Naive thymus-derived CD4-positive, alpha-beta T cell (primary cell): ENCODE data around the gene KIAA0040. TPM values are rescaled to one million over a fixed set of nuclear protein-coding genes. Genes with fewer than 3 reads are reported as not detected.
A peak's percentile ranks its signal among the peaks of the same experiment; 100 is the strongest.

ENCODE experiments used
- ATAC-seq: fragments of 150-1000 bp; cut with Tn5 transposase; 2 replicates; pipeline ENCODE4 v1.10.0; 2021; ENCODE audit warnings: mild to moderate bottlenecking, moderate library complexity
- CTCF ChIA-PET: fragments of 350-600 bp; sonication (Branson Sonifier 250); formaldehyde crosslinking; loops from one replicate; lab custom pipeline; 2021; ENCODE audit warnings: antibody characterized with exemption; lab: Charles Lee
- POLR2A ChIA-PET: fragments of 350-600 bp; sonication (Branson Sonifier 250); formaldehyde crosslinking; loops from one replicate; lab custom pipeline; 2021; ENCODE audit warnings: antibody characterized with exemption, inconsistent platforms; lab: Charles Lee
- DNase-seq, 9 donors: peaks; one replicate each; pipeline versions ENCODE4 v3.0.0 to v3.0.0-alpha.2; 2020 to 2022; ENCODE audit warnings: mixed read lengths in 1 of 9
- H3K27ac ChIP-seq: one replicate; pipeline ENCODE4 v1.7.0; 2013; ENCODE audit warnings: mild to moderate bottlenecking, low read depth, low read length, moderate library complexity
- H3K27me3 ChIP-seq, 2 donors: one replicate each; pipeline ENCODE4 v1.7.0; 2013; ENCODE audit warnings: low read length in 2 of 2, mild to moderate bottlenecking in 2 of 2, moderate library complexity in 2 of 2; ENCODE audit not compliant: control insufficient read depth in 2 of 2, insufficient read depth in 2 of 2
- H3K36me3 ChIP-seq, 3 experiments: 1 replicate in 2 of 3; 2 replicates in 1 of 3; pipeline ENCODE4 v1.7.0; 2013; ENCODE audit warnings: low read length in 3 of 3, mild to moderate bottlenecking in 3 of 3, moderate library complexity in 1 of 3; ENCODE audit not compliant: insufficient read depth in 3 of 3, control insufficient read depth in 2 of 3
- H3K4me1 ChIP-seq, 2 donors: one replicate each; pipeline ENCODE4 v1.7.0; 2013; ENCODE audit warnings: low read length in 2 of 2, mild to moderate bottlenecking in 2 of 2, moderate library complexity in 1 of 2; ENCODE audit not compliant: control insufficient read depth in 2 of 2, insufficient read depth in 2 of 2
- H3K4me3 ChIP-seq: 2 replicates; pipeline ENCODE4 v1.7.0; 2013; ENCODE audit warnings: mild to moderate bottlenecking, low read length
- H3K9me3 ChIP-seq, 3 experiments: 1 replicate in 2 of 3; 2 replicates in 1 of 3; pipeline ENCODE4 v1.7.0; 2013; ENCODE audit warnings: low read length in 3 of 3; ENCODE audit not compliant: control insufficient read depth in 2 of 3
- H3K27ac Mint-ChIP-seq, 9 donors: one replicate each; pipeline ENCODE4 v1.8.0; 2020 to 2022; ENCODE audit warnings: mixed read lengths in 9 of 9, mild to moderate bottlenecking in 8 of 9, moderate library complexity in 5 of 9, inconsistent platforms in 2 of 9
- H3K27me3 Mint-ChIP-seq, 5 donors: one replicate each; pipeline ENCODE4 v1.8.0; 2021 to 2022; ENCODE audit warnings: mixed read lengths in 5 of 5, mild to moderate bottlenecking in 1 of 5
- H3K36me3 Mint-ChIP-seq, 5 donors: one replicate each; pipeline ENCODE4 v1.8.0; 2020 to 2022; ENCODE audit warnings: mixed read lengths in 5 of 5, mild to moderate bottlenecking in 3 of 5, inconsistent platforms in 1 of 5
- H3K4me1 Mint-ChIP-seq, 7 donors: one replicate each; pipeline ENCODE4 v1.8.0; 2020 to 2022; ENCODE audit warnings: mixed read lengths in 7 of 7, mild to moderate bottlenecking in 3 of 7, inconsistent platforms in 1 of 7
- H3K4me3 Mint-ChIP-seq, 10 donors: one replicate each; pipeline ENCODE4 v1.8.0; 2020 to 2022; ENCODE audit warnings: mild to moderate bottlenecking in 10 of 10, mixed read lengths in 10 of 10, moderate library complexity in 6 of 10, inconsistent platforms in 2 of 10
- H3K9me3 Mint-ChIP-seq, 11 donors: one replicate each; pipeline ENCODE4 v1.8.0; 2020 to 2022; ENCODE audit warnings: mixed read lengths in 11 of 11, mild to moderate bottlenecking in 4 of 11, inconsistent platforms in 1 of 11, moderate library complexity in 1 of 11
- intact Hi-C, 2 donors: fragments of 100-400 bp; cut with micrococcal nuclease; formaldehyde crosslinking; loops; one replicate each; pipeline ENCODE4 v1.15.1; 2023
- polyA plus RNA-seq, 2 donors: library from polyadenylated mRNA; unstranded; fragments of 300-500 nt; fragmentation: Illumina TruSeq; gene quantifications; one replicate each; pipeline ENCODE4 v1.2.3, GENCODE V29; 2021
- total RNA-seq, 6 experiments: library from RNA in 5 of 6; stranded (reverse) in 5 of 6; gene quantifications; 1 replicate in 5 of 6; 2 replicates in 1 of 6; pipeline ENCODE4 v1.2.3 and lab custom pipeline; 2021 to 2026

The KIAA0040 gene
- total and polyA plus RNA-seq, 7 experiments from 2014 or later = 21.7 to 88.1 (median 30.2) TPM

- ATAC-seq (no peak), DNase-seq (no peak)
- no peak overlapping the region for H3K4me3 Mint-ChIP-seq
- H3K36me3 ChIP-seq = no peaks in the 10 kb centered on the region
- H3K9me3 ChIP-seq = no peaks in the 10 kb centered on the region
- intact Hi-C loops = no loop called here
- no peaks in the 10 kb centered on the region for H3K9me3 Mint-ChIP-seq
- no peak overlapping the region for H3K4me3 ChIP-seq
- H3K27ac Mint-ChIP-seq = no peak overlapping the region
- POLR2A ChIA-PET = no interaction called here
- CTCF ChIA-PET = interaction anchor here (0.6 kb wide), 1 partner anchor 98 kb away, joined by 3 read pairs; no protein-coding TSS in a partner anchor
- peaks cover 0 to 4% (median 0%) of the 10 kb centered on the region in 5 donors for H3K27me3 Mint-ChIP-seq
- no peaks in the 10 kb centered on the region for H3K27me3 ChIP-seq
- H3K4me1 ChIP-seq = no peaks in the 10 kb centered on the region
- peaks cover 11 to 16% (median 13%) of the 10 kb centered on the region in 7 donors for H3K4me1 Mint-ChIP-seq
- no peak overlapping the region for H3K27ac ChIP-seq
- H3K36me3 Mint-ChIP-seq = no peaks in the 10 kb centered on the region
Measured at GRCh38 chr1:175221557-175222175, 29.1 kb upstream of the KIAA0040 start.

- peaks cover 11 to 16% (median 13%) of the 10 kb centered on the region in 7 donors for H3K4me1 Mint-ChIP-seq
- ATAC-seq (no peak), DNase-seq (no peak)
- CTCF ChIA-PET = interaction anchor here (0.6 to 1.1 kb wide), 3 partner anchors 71 to 98 kb away, joined by 3 to 4 read pairs (median 3); no protein-coding TSS in a partner anchor
- POLR2A ChIA-PET = no interaction called here
- Histone ChIP-seq H3K4me1 (no peaks in the 10 kb centered on the region), H3K4me3 (no peak overlapping the region), H3K27me3 (no peaks in the 10 kb centered on the region), H3K9me3 (no peaks in the 10 kb centered on the region), H3K36me3 (no peaks in the 10 kb centered on the region), H3K27ac (no peak overlapping the region)
- H3K36me3 Mint-ChIP-seq = no peaks in the 10 kb centered on the region
- intact Hi-C loops = no loop called here
- H3K27me3 Mint-ChIP-seq = peaks cover 0 to 4% (median 0%) of the 10 kb centered on the region in 5 donors
- H3K27ac Mint-ChIP-seq = peak overlapping the region in 2 of 9 donors; percentile 43 to 67
- H3K4me3 Mint-ChIP-seq = no peak overlapping the region
- H3K9me3 Mint-ChIP-seq = no peaks in the 10 kb centered on the region
Measured at GRCh38 chr1:175220853-175221556, 28.4 kb upstream of the KIAA0040 start.

- Histone ChIP-seq H3K9me3 (no peaks in the 10 kb centered on the region), H3K4me1 (no peaks in the 10 kb centered on the region), H3K36me3 (no peaks in the 10 kb centered on the region), H3K27me3 (no peaks in the 10 kb centered on the region), H3K27ac (no peak overlapping the region), H3K4me3 (no peak overlapping the region)
- ATAC-seq (no peak), DNase-seq (no peak)
- H3K9me3 Mint-ChIP-seq = peaks cover 0 to 3% (median 0%) of the 10 kb centered on the region in 11 donors
- no peak overlapping the region for H3K27ac Mint-ChIP-seq
- H3K4me1 Mint-ChIP-seq = peaks cover 11 to 19% (median 16%) of the 10 kb centered on the region in 7 donors
- peaks cover 0 to 4% (median 0%) of the 10 kb centered on the region in 5 donors for H3K27me3 Mint-ChIP-seq
- CTCF ChIA-PET = no interaction called here
- H3K4me3 Mint-ChIP-seq = no peak overlapping the region
- H3K36me3 Mint-ChIP-seq = peaks cover 0 to under 1% (median 0%) of the 10 kb centered on the region in 5 donors
- POLR2A ChIA-PET = interaction anchor here (0.8 kb wide), 1 partner anchor 12 kb away, joined by 3 read pairs; no protein-coding TSS in a partner anchor
- intact Hi-C loops = no loop called here
Measured at GRCh38 chr1:175219774-175220173, 27.2 kb upstream of the KIAA0040 start.

GRCh38 chr1:175218786-175219434 is 26.3 kb upstream of the KIAA0040 start:
- Histone ChIP-seq H3K9me3 (no peaks in the 10 kb centered on the region), H3K36me3 (no peaks in the 10 kb centered on the region), H3K4me3 (no peak overlapping the region), H3K27me3 (no peaks in the 10 kb centered on the region), H3K4me1 (no peaks in the 10 kb centered on the region), H3K27ac (no peak overlapping the region)
- ATAC-seq (no peak), DNase-seq (no peak)
- peaks cover 11 to 27% (median 16%) of the 10 kb centered on the region in 7 donors for H3K4me1 Mint-ChIP-seq
- H3K4me3 Mint-ChIP-seq = no peak overlapping the region
- H3K36me3 Mint-ChIP-seq = peaks cover 0 to 8% (median 0%) of the 10 kb centered on the region in 5 donors
- H3K27me3 Mint-ChIP-seq = peaks cover 0 to 4% (median 0%) of the 10 kb centered on the region in 5 donors
- CTCF ChIA-PET = no interaction called here
- peaks cover 0 to 3% (median 0%) of the 10 kb centered on the region in 11 donors for H3K9me3 Mint-ChIP-seq
- intact Hi-C loops = no loop called here
- POLR2A ChIA-PET = interaction anchor here (0.5 kb wide), 1 partner anchor 31 kb away, joined by 3 read pairs; no protein-coding TSS in a partner anchor
- H3K27ac Mint-ChIP-seq = peak overlapping the region in 1 of 9 donors; percentile 6

- Histone ChIP-seq H3K27ac (no peak overlapping the region), H3K9me3 (no peaks in the 10 kb centered on the region), H3K4me1 (peaks cover under 1 to 5% of the 10 kb centered on the region in 2 donors), H3K4me3 (no peak overlapping the region), H3K36me3 (no peaks in the 10 kb centered on the region), H3K27me3 (no peaks in the 10 kb centered on the region)
- ChIA-PET POLR2A (no interaction called here), CTCF (interaction anchor here (1.1 to 1.6 kb wide), 2 partner anchors 63 to 106 kb away, joined by 3 read pairs; no protein-coding TSS in a partner anchor)
- Mint-ChIP-seq H3K4me3 (no peak overlapping the region), H3K27me3 (peaks cover 0 to 4% (median 0%) of the 10 kb centered on the region in 5 donors), H3K9me3 (peaks cover 0 to 5% (median 0%) of the 10 kb centered on the region in 11 donors), H3K4me1 (peaks cover 21 to 36% (median 26%) of the 10 kb centered on the region in 7 donors), H3K36me3 (peaks cover 0 to 8% (median 0%) of the 10 kb centered on the region in 5 donors), H3K27ac (no peak overlapping the region)
- intact Hi-C loops = no loop called here
- ATAC-seq (no peak), DNase-seq (no peak)
Measured at GRCh38 chr1:175217721-175218531, 25.4 kb upstream of the KIAA0040 start.

GRCh38 chr1:175216444-175216843 is 23.9 kb upstream of the KIAA0040 start:
- H3K4me3 Mint-ChIP-seq = no peak overlapping the region
- H3K27me3 Mint-ChIP-seq = peaks cover 0 to 4% (median 0%) of the 10 kb centered on the region in 5 donors
- H3K4me1 Mint-ChIP-seq = peaks cover 33 to 51% (median 39%) of the 10 kb centered on the region in 7 donors
- no peak overlapping the region for H3K27ac ChIP-seq
- peaks cover 0 to 5% (median 0%) of the 10 kb centered on the region in 11 donors for H3K9me3 Mint-ChIP-seq
- no peaks in the 10 kb centered on the region for H3K27me3 ChIP-seq
- H3K27ac Mint-ChIP-seq = no peak overlapping the region
- H3K36me3 Mint-ChIP-seq = peaks cover 0 to 8% (median 0%) of the 10 kb centered on the region in 5 donors
- H3K9me3 ChIP-seq = no peaks in the 10 kb centered on the region
- no peak for DNase-seq
- ATAC-seq = no peak
- ChIA-PET POLR2A (interaction anchor here (0.6 to 1.6 kb wide), 5 partner anchors 13 to 36 kb away, joined by 3 to 5 read pairs (median 3); no protein-coding TSS in a partner anchor), CTCF (interaction anchor here (1.6 kb wide), 1 partner anchor 61 kb away, joined by 3 read pairs; no protein-coding TSS in a partner anchor)
- no peaks in the 10 kb centered on the region for H3K36me3 ChIP-seq
- intact Hi-C loops = no loop called here
- no peak overlapping the region for H3K4me3 ChIP-seq
- H3K4me1 ChIP-seq = peaks cover 15 to 20% of the 10 kb centered on the region in 2 donors
